WTC11 (cell line): Measurements from ENCODE around the gene ORM2.

Source experiments
- MXD4 ChIP-seq: fragments of 250-450 bp; sonication (Bioruptor Pico); IDR thresholded peaks from 2 replicates; pipeline ENCODE4 v1.8.0; 2021; ENCODE audit warnings: mild to moderate bottlenecking, moderate library complexity, borderline replicate concordance
- MYBL2 ChIP-seq: sonication (generic); formaldehyde crosslinking; IDR thresholded peaks from 2 replicates; pipeline ENCODE4 v1.8.1; 2023; ENCODE audit warnings: mild to moderate bottlenecking, moderate library complexity, missing genetic modification reagents
- NFYB ChIP-seq: sonication (generic); formaldehyde crosslinking; conservative IDR thresholded peaks from 2 replicates; pipeline ENCODE4 v1.8.0; 2022; ENCODE audit warnings: low read depth, missing genetic modification reagents
- SMAD4 ChIP-seq: sonication (generic); formaldehyde crosslinking; IDR thresholded peaks from 2 replicates; pipeline ENCODE4 v1.8.0; 2022; ENCODE audit warnings: mild to moderate bottlenecking, missing genetic modification reagents
- TCF7 ChIP-seq: sonication (generic); formaldehyde crosslinking; IDR thresholded peaks from 2 replicates; pipeline ENCODE4 v1.8.0; 2022; ENCODE audit warnings: mild to moderate bottlenecking, low read depth, missing genetic modification reagents, moderate library complexity
- ZNF232 ChIP-seq: sonication (generic); formaldehyde crosslinking; IDR thresholded peaks from 2 replicates; pipeline ENCODE4 v1.8.0; 2022; ENCODE audit warnings: mild to moderate bottlenecking, missing genetic modification reagents
- TF ChIP-seq, protein P1 (sequence below): fragments of 200-600 bp; IDR thresholded peaks from 2 replicates; pipeline ENCODE4 v1.8.0; 2022; ENCODE audit warnings: antibody characterized with exemption
- TF ChIP-seq, protein P2 (sequence below): sonication (generic); formaldehyde crosslinking; IDR thresholded peaks from 2 replicates; pipeline ENCODE4 v1.8.0; 2022; ENCODE audit warnings: mild to moderate bottlenecking, missing genetic modification reagents
- TF ChIP-seq, protein P3 (sequence below): sonication (generic); formaldehyde crosslinking; IDR thresholded peaks from 2 replicates; pipeline ENCODE4 v1.8.1; 2023; ENCODE audit warnings: mild to moderate bottlenecking, missing genetic modification reagents, moderate library complexity
- TF ChIP-seq, protein P4 (sequence below): sonication (generic); formaldehyde crosslinking; IDR thresholded peaks from 2 replicates; pipeline ENCODE4 v1.8.1; 2023; ENCODE audit warnings: mild to moderate bottlenecking, missing genetic modification reagents
- TF ChIP-seq, protein P5 (sequence below): sonication (generic); formaldehyde crosslinking; IDR thresholded peaks from 2 replicates; pipeline ENCODE4 v1.8.1; 2022; ENCODE audit warnings: low read depth, mild to moderate bottlenecking, moderate library complexity, missing genetic modification reagents, borderline replicate concordance

DNA sequence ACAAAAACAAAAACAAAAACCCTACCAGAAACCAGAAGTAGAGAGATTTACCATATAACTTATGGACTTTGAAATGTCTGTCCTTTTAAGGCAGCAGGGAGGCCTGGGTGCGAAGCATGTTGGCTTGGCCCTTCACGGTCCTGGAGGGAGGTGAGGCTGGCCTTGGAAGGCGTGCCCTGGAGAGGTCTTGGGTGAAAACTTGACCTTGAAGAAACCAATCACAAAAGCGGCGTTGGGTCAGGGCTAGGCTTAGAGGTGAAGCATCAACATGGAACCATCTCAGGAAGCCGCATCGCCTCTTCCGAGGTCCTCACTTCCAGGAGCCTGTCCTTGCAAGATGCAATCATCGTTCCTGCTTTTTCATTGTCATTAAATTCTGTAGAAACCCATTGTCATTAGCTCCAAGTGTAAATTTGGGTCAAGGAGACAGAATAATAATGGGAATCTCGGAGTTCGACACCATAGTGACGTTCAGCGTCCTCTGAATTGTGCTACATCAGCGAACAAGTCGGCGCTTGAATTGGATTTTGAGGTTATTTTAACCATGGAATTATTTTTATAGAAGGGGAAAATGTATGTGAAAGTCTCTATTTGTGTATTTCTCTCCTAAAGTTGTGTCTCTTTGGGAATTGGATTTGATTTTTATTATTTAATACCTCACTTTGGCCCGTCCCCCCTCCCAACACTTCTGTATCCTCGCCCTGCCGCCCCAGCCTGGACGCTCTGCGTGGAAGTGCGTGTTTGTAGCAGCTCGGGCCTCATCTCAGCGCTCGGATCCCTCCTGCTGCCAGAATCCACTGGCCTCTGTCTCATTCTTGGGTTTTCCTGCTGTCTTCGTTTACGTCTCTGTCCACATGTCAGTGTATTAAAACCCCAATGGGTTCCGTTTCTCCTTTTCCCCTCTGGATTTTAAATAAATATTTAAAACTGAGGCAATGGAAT, 17.8 kb upstream of the ORM2 start:
- TF ChIP-seq, protein P1, sequence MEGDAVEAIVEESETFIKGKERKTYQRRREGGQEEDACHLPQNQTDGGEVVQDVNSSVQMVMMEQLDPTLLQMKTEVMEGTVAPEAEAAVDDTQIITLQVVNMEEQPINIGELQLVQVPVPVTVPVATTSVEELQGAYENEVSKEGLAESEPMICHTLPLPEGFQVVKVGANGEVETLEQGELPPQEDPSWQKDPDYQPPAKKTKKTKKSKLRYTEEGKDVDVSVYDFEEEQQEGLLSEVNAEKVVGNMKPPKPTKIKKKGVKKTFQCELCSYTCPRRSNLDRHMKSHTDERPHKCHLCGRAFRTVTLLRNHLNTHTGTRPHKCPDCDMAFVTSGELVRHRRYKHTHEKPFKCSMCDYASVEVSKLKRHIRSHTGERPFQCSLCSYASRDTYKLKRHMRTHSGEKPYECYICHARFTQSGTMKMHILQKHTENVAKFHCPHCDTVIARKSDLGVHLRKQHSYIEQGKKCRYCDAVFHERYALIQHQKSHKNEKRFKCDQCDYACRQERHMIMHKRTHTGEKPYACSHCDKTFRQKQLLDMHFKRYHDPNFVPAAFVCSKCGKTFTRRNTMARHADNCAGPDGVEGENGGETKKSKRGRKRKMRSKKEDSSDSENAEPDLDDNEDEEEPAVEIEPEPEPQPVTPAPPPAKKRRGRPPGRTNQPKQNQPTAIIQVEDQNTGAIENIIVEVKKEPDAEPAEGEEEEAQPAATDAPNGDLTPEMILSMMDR: no peak
- TF ChIP-seq, protein P2, sequence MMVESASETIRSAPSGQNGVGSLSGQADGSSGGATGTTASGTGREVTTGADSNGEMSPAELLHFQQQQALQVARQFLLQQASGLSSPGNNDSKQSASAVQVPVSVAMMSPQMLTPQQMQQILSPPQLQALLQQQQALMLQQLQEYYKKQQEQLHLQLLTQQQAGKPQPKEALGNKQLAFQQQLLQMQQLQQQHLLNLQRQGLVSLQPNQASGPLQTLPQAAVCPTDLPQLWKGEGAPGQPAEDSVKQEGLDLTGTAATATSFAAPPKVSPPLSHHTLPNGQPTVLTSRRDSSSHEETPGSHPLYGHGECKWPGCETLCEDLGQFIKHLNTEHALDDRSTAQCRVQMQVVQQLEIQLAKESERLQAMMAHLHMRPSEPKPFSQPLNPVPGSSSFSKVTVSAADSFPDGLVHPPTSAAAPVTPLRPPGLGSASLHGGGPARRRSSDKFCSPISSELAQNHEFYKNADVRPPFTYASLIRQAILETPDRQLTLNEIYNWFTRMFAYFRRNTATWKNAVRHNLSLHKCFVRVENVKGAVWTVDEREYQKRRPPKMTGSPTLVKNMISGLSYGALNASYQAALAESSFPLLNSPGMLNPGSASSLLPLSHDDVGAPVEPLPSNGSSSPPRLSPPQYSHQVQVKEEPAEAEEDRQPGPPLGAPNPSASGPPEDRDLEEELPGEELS: no peak
- TF ChIP-seq MYBL2 (no peak), TCF7 (CRISPR knock-in tag) (no peak), SMAD4 (no peak), MXD4 (CRISPR knock-in tag) (no peak), NFYB (no peak), ZNF232 (CRISPR knock-in tag) (no peak)
- TF ChIP-seq, protein P3, sequence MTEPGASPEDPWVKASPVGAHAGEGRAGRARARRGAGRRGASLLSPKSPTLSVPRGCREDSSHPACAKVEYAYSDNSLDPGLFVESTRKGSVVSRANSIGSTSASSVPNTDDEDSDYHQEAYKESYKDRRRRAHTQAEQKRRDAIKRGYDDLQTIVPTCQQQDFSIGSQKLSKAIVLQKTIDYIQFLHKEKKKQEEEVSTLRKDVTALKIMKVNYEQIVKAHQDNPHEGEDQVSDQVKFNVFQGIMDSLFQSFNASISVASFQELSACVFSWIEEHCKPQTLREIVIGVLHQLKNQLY (CRISPR knock-in tag): no peak
- TF ChIP-seq, protein P4, sequence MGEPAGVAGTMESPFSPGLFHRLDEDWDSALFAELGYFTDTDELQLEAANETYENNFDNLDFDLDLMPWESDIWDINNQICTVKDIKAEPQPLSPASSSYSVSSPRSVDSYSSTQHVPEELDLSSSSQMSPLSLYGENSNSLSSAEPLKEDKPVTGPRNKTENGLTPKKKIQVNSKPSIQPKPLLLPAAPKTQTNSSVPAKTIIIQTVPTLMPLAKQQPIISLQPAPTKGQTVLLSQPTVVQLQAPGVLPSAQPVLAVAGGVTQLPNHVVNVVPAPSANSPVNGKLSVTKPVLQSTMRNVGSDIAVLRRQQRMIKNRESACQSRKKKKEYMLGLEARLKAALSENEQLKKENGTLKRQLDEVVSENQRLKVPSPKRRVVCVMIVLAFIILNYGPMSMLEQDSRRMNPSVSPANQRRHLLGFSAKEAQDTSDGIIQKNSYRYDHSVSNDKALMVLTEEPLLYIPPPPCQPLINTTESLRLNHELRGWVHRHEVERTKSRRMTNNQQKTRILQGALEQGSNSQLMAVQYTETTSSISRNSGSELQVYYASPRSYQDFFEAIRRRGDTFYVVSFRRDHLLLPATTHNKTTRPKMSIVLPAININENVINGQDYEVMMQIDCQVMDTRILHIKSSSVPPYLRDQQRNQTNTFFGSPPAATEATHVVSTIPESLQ (CRISPR knock-in tag): no peak
- TF ChIP-seq, protein P5, sequence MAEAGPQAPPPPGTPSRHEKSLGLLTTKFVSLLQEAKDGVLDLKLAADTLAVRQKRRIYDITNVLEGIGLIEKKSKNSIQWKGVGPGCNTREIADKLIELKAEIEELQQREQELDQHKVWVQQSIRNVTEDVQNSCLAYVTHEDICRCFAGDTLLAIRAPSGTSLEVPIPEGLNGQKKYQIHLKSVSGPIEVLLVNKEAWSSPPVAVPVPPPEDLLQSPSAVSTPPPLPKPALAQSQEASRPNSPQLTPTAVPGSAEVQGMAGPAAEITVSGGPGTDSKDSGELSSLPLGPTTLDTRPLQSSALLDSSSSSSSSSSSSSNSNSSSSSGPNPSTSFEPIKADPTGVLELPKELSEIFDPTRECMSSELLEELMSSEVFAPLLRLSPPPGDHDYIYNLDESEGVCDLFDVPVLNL: no peak
